Neural cell (in vitro differentiated cells): Measurements from ENCODE around the gene BTBD16. TPM values are rescaled to one million over a fixed set of nuclear protein-coding genes. Genes with fewer than 3 reads are reported as not detected.

ENCODE experiments used
- H2AFZ ChIP-seq: fragments of 200-600, 300-800 bp; sonication (generic), shearing (Covaris generic); 2 replicates; pipeline ENCODE4 v1.6.0; 2014; ENCODE audit warnings: low read depth, mild to moderate bottlenecking, antibody characterized with exemption, low read length, moderate library complexity
- H3F3A ChIP-seq: fragments of 200-600 bp; shearing (Covaris generic); 2 replicates; pipeline ENCODE4 v1.6.1; 2016; ENCODE audit warnings: mild to moderate bottlenecking, moderate library complexity, mixed read lengths, antibody characterized with exemption, low read length; ENCODE audit not compliant: insufficient read depth, poor library complexity, severe bottlenecking
- H3K27ac ChIP-seq: fragments of 200-600, 300-800 bp; sonication (generic), shearing (Covaris generic); 2 replicates; pipeline ENCODE4 v1.5.1; 2014; ENCODE audit warnings: mild to moderate bottlenecking, low read length, moderate library complexity
- H3K27me3 ChIP-seq: fragments of 300-800, 200-600 bp; sonication (generic), shearing (Covaris generic); 2 replicates; pipeline ENCODE4 v1.6.0; 2014; ENCODE audit warnings: mild to moderate bottlenecking, low read depth, low read length, moderate library complexity; ENCODE audit not compliant: insufficient read depth
- H3K36me3 ChIP-seq: fragments of 300-800, 200-600 bp; sonication (generic), shearing (Covaris generic); 2 replicates; pipeline ENCODE4 v1.5.1; 2014; ENCODE audit warnings: mild to moderate bottlenecking, antibody characterized with exemption, low read length, moderate library complexity; ENCODE audit not compliant: insufficient read depth
- H3K4me2 ChIP-seq: fragments of 300-800, 200-600 bp; sonication (generic), shearing (Covaris generic); 2 replicates; pipeline ENCODE4 v1.6.0; 2014; ENCODE audit warnings: mild to moderate bottlenecking, low read length
- H3K4me3 ChIP-seq: fragments of 300-800, 200-600 bp; sonication (generic), shearing (Covaris generic); 2 replicates; pipeline ENCODE4 v1.5.1; 2014; ENCODE audit warnings: mild to moderate bottlenecking, low read length, moderate library complexity
- H3K79me2 ChIP-seq: fragments of 200-600 bp; shearing (Covaris generic); replicated peaks from 2 replicates; pipeline ENCODE4 v1.6.0; 2014; ENCODE audit warnings: mild to moderate bottlenecking, low read length, moderate library complexity; ENCODE audit not compliant: insufficient read depth
- H3K9ac ChIP-seq: fragments of 300-800, 200-600 bp; sonication (generic), shearing (Covaris generic); 2 replicates; pipeline ENCODE4 v1.6.1; 2016; ENCODE audit warnings: mild to moderate bottlenecking, low read length, mixed read lengths
- H3K9me2 ChIP-seq: fragments of 200-600 bp; shearing (Covaris generic); 2 replicates; pipeline ENCODE4 v1.6.1; 2016; ENCODE audit warnings: mild to moderate bottlenecking, low read length, mixed read lengths; ENCODE audit not compliant: insufficient read depth
- H3K9me3 ChIP-seq: fragments of 200-600, 300-800 bp; sonication (generic), shearing (Covaris generic); 2 replicates; pipeline ENCODE4 v1.6.1; 2016; ENCODE audit warnings: mild to moderate bottlenecking, mixed run types, low read length, moderate library complexity, mixed read lengths
- H4K20me1 ChIP-seq: fragments of 200-600 bp; shearing (Covaris generic); 2 replicates; pipeline ENCODE4 v1.6.1; 2016; ENCODE audit warnings: mild to moderate bottlenecking, mixed run types; ENCODE audit not compliant: insufficient read depth
- EP300 ChIP-seq: fragments of 450-650 bp; conservative IDR thresholded peaks from 2 replicates; pipeline ENCODE4 v1.6.1; 2014; ENCODE audit warnings: antibody characterized with exemption, mild to moderate bottlenecking, moderate library complexity; ENCODE audit not compliant: poor library complexity, severe bottlenecking
- EZH2 ChIP-seq: fragments of 200-600, 300-800 bp; shearing (Covaris generic), sonication (generic); IDR thresholded peaks from 2 replicates; pipeline ENCODE4 v1.6.1; 2014; ENCODE audit warnings: antibody characterized with exemption, low read length, borderline replicate concordance, mild to moderate bottlenecking; ENCODE audit not compliant: insufficient read depth, poor library complexity, severe bottlenecking
- MXI1 ChIP-seq: fragments of 450-650 bp; conservative IDR thresholded peaks from 2 replicates; pipeline ENCODE4 v1.6.1; 2014; ENCODE audit warnings: antibody characterized with exemption, mild to moderate bottlenecking; ENCODE audit not compliant: poor library complexity, severe bottlenecking
- POLR2AphosphoS5 ChIP-seq: IDR thresholded peaks from 2 replicates; pipeline ENCODE4 v1.6.1; 2012
- RAD21 ChIP-seq: fragments of 450-650 bp; conservative IDR thresholded peaks from 2 replicates; pipeline ENCODE4 v1.6.1; 2014; ENCODE audit warnings: antibody characterized with exemption, mild to moderate bottlenecking, moderate library complexity
- SMC3 ChIP-seq: fragments of 450-650 bp; conservative IDR thresholded peaks from 2 replicates; pipeline ENCODE4 v1.6.1; 2014; ENCODE audit warnings: antibody characterized with exemption, mild to moderate bottlenecking, moderate library complexity; ENCODE audit not compliant: poor library complexity
- TAF1 ChIP-seq: IDR thresholded peaks from 2 replicates; pipeline ENCODE4 v1.6.1; 2012; ENCODE audit warnings: low read depth
- polyA plus RNA-seq: library from polyadenylated mRNA; depleted of rRNA; stranded (reverse); fragments of >200 nt; gene quantifications from 2 replicates; pipeline ENCODE4 v1.2.3, GENCODE V29; 2014
- TF ChIP-seq, protein P1 (sequence below): IDR thresholded peaks from 2 replicates; pipeline ENCODE4 v1.6.1; 2012; ENCODE audit warnings: borderline replicate concordance
- TF ChIP-seq, protein P2 (sequence below): fragments of 450-650 bp; IDR thresholded peaks from 2 replicates; pipeline ENCODE4 v1.5.1; 2014; ENCODE audit warnings: antibody characterized with exemption, mild to moderate bottlenecking, moderate library complexity; ENCODE audit not compliant: poor library complexity, severe bottlenecking

BTBD16 gene
- polyA plus RNA-seq, 1 donor from 2014 or later, result not detected

DNA sequence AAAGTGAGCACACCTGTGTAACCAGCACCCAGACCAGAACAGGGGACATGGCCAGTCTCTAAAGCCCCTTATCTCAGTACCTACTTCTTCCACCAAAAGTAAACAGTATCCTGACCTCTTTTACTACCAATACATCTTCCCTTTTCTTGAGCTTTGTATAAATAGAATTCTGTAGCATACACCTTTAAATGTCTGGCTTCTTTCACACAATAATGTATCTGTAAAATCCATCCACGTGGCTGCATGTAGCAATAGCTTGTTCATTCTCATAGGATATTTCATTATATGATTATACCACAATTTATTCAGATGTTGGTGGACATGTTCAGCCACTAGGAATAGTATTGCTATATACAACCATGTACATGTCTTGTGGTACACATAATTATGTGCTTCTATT, 40.6 kb downstream of the BTBD16 start:
- Histone ChIP-seq H3K4me2 (no peak overlapping the region), H3K27me3 (no peaks in the 10 kb centered on the region), H3K36me3 (no peaks in the 10 kb centered on the region), H3K4me3 (no peak overlapping the region), H3K27ac (no peak overlapping the region), H3F3A (no peaks in the 10 kb centered on the region), H3K9me2 (no peaks in the 10 kb centered on the region), H3K79me2 (no peaks in the 10 kb centered on the region), H3K9me3 (no peaks in the 10 kb centered on the region), H2AFZ (no peak overlapping the region), H3K9ac (no peak overlapping the region), H4K20me1 (no peaks in the 10 kb centered on the region)
- TF ChIP-seq MXI1 (no peak), TAF1 (no peak), EP300 (no peak), POLR2AphosphoS5 (no peak), SMC3 (no peak), RAD21 (no peak), EZH2 (no peak)
- TF ChIP-seq, protein P1, sequence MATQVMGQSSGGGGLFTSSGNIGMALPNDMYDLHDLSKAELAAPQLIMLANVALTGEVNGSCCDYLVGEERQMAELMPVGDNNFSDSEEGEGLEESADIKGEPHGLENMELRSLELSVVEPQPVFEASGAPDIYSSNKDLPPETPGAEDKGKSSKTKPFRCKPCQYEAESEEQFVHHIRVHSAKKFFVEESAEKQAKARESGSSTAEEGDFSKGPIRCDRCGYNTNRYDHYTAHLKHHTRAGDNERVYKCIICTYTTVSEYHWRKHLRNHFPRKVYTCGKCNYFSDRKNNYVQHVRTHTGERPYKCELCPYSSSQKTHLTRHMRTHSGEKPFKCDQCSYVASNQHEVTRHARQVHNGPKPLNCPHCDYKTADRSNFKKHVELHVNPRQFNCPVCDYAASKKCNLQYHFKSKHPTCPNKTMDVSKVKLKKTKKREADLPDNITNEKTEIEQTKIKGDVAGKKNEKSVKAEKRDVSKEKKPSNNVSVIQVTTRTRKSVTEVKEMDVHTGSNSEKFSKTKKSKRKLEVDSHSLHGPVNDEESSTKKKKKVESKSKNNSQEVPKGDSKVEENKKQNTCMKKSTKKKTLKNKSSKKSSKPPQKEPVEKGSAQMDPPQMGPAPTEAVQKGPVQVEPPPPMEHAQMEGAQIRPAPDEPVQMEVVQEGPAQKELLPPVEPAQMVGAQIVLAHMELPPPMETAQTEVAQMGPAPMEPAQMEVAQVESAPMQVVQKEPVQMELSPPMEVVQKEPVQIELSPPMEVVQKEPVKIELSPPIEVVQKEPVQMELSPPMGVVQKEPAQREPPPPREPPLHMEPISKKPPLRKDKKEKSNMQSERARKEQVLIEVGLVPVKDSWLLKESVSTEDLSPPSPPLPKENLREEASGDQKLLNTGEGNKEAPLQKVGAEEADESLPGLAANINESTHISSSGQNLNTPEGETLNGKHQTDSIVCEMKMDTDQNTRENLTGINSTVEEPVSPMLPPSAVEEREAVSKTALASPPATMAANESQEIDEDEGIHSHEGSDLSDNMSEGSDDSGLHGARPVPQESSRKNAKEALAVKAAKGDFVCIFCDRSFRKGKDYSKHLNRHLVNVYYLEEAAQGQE, result no peak
- TF ChIP-seq, protein P2, sequence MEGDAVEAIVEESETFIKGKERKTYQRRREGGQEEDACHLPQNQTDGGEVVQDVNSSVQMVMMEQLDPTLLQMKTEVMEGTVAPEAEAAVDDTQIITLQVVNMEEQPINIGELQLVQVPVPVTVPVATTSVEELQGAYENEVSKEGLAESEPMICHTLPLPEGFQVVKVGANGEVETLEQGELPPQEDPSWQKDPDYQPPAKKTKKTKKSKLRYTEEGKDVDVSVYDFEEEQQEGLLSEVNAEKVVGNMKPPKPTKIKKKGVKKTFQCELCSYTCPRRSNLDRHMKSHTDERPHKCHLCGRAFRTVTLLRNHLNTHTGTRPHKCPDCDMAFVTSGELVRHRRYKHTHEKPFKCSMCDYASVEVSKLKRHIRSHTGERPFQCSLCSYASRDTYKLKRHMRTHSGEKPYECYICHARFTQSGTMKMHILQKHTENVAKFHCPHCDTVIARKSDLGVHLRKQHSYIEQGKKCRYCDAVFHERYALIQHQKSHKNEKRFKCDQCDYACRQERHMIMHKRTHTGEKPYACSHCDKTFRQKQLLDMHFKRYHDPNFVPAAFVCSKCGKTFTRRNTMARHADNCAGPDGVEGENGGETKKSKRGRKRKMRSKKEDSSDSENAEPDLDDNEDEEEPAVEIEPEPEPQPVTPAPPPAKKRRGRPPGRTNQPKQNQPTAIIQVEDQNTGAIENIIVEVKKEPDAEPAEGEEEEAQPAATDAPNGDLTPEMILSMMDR, result no peak

DNA sequence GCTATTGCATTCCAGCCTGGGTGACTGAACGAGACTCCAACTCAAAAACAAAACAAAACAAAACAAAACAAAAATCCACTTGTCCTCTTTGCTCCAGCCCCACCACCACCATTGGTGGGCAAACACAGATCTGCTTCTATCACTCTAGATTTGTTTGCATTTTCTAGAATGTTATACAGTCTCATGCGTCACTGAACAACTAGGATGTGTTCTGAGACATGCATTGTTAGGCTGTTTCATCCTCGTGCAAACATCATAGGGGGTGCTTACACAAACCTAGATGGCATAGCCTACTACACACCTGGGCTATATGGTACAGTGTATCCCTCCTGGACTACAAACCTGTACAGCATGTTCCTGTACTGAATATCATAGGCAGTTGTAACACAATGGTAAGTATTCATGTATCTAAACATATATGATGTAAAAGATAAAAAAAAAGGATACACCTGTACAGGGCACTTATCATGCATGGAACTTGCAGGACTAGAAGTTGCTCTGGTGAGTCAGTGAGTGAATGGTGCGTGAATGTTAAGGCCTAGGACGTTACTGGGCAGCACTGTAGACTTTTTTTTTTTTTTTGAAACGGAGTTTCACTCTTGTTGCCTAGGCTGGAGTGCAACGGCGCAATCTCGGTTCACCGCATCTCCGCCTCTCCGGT, 45.3 kb downstream of the BTBD16 start:
- no peak overlapping the region for H2AFZ ChIP-seq
- no peak for TF ChIP-seq EZH2
- TF ChIP-seq MXI1, result no peak
- no peak for TF ChIP-seq SMC3

More for the DNA sequence above, 45.3 kb downstream of the BTBD16 start:
- Histone ChIP-seq H3K27ac (no peak overlapping the region), H3K9ac (no peak overlapping the region), H3K27me3 (no peaks in the 10 kb centered on the region), H3F3A (no peaks in the 10 kb centered on the region), H3K4me2 (no peak overlapping the region), H3K79me2 (no peaks in the 10 kb centered on the region), H4K20me1 (no peaks in the 10 kb centered on the region), H3K36me3 (no peaks in the 10 kb centered on the region), H3K9me3 (no peaks in the 10 kb centered on the region), H3K9me2 (no peaks in the 10 kb centered on the region), H3K4me3 (no peak overlapping the region)
